HG03575 (cell line): Measurements from ENCODE around the gene LSM2.

Source experiments
- ATAC-seq: cut with Tn5 transposase; IDR thresholded peaks from one replicate; pipeline ENCODE4 v1.9.1; 2021; ENCODE audit not compliant: unreplicated experiment, insufficient number of reproducible peaks, low FRiP score; ENCODE audit errors: extremely low read depth

LSM2 gene

DNA sequence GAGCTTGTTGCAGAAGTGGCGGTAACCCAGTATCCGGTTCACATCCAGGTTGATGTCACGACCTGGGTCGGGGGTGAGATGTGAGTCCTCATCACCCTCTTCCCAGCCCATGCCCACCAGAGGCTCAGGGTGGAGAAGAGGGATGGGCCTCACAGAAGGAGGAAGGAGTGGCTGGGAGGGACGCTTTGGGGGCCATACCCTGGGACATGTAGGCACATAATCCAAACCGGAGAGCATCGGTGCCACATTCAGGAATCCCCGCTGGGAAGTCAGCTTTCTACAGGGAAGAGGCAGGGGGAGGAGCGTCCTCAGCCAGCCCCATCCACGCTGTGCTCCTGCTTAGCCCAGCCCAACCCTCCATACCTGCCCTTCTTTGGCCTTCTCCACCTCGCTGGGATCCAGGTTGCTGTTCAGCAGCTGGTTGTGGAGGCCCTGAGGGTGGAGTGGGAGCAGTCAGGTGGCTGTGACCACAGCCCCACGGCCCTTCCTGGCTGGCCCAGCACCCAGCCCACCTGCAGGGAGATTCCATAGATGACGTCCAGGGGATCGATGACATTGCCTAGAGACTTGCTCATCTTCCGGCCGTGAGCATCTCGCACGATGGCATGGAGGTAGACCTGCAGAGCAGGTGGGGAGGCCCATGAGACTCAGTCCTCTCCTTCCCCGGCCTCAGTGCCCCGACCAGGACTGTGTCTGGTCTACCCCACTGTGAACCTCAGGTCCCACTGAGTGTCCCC, 26.1 kb downstream of the LSM2 start:
- no peak for ATAC-seq

DNA sequence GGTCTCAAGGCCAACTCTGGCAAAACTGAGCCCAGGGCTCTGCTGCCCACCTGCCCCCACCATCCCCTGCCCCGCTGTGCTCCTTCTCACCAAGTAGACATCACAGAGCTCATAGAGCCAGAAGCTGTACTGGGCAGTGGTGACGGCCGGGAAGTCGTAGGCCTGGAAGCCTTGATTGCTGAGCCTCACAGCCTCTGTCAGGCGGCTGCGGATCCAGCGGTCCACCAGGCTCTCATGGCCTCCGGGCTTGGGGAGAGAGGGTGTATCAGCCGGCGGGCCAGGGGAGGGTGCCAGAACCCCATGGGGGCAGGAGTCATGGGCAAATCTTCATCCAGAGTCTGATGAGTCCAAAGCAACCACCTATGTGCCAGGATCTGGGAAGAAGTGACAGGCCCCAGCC, 26.9 kb downstream of the LSM2 start:
- no peak for ATAC-seq

DNA sequence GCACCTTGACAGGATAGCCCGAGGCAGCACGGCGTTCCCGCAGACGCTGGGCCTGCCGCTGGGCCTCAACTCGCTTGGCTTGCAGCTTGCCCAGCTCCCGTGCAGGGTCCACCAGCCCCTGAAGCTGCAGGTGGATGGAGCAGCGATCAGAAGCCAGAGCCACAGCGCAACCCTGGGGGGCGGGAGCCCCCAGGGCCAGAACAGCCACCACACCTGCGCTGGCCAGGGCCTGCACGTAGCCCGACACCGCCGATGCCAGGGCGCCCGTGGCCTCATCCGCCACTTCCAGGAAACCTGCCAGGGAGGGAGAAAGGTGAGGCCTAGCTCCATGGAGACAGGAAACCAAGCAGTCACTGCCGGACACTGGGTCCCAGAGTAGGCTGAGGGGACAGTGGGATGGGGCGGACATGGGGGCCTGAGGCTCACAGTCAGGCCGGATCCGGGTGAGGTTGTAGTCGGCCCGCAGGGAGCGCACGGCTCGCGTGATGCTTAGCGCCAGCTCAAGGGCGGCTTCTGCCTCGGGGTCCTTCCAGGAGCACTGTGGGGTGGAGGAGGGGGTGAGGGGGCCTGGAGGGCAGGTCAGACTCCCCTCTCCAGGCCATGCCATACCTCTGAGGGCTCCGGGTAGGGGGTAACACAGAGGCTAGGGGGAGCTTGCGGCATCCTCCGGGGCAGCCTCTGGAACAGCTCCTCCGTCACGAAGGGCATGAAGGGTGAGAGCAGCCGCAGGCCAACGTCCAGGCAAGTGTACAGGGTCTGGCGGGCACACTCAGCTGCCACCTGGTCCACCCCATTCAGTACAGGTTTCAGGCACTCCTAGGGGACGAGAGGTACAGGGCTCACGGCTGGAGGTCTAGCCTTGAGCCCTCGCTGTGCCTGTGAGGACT, 27.5 kb downstream of the LSM2 start:
- ATAC-seq: no peak

DNA sequence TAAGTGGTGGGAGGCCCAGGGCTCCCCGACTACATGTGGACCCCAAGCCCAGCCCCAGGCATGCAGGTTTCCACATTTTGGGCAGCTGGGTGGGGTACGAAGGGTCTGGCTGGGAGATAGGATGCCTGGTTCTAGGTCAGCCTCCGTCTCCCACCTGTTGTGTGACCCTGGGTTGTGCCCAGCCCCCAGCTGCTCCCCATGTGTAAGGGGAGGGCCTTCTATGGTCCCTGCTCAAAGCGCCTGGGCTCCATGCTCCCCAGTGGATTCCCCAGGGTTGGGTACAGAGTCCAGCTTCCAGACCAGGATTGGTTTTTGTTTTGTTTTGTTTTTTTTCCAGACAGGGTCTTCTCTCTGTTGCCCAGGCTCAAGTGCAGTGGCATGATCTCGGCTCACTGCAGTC, 28.6 kb downstream of the LSM2 start:
- ATAC-seq: no peak

DNA sequence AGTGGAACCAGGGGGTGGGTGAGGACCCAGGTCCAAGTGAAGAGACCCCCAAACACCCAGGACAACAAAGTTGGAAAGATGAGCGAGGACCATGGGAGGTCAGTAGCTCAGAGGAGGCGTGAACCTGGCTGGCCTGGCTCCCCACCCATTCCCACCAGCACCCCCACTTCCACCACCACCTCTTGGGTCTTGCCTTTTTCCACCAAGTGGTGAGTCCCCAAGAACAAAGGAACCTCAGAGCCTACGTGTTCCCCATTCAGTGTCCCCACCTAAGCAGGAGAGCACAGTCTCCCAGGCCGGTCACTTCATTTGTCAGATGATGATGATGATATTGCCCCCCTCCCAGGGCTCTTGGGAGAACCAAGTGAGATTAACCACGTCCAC, 29.1 kb downstream of the LSM2 start:
- ATAC-seq: no peak

DNA sequence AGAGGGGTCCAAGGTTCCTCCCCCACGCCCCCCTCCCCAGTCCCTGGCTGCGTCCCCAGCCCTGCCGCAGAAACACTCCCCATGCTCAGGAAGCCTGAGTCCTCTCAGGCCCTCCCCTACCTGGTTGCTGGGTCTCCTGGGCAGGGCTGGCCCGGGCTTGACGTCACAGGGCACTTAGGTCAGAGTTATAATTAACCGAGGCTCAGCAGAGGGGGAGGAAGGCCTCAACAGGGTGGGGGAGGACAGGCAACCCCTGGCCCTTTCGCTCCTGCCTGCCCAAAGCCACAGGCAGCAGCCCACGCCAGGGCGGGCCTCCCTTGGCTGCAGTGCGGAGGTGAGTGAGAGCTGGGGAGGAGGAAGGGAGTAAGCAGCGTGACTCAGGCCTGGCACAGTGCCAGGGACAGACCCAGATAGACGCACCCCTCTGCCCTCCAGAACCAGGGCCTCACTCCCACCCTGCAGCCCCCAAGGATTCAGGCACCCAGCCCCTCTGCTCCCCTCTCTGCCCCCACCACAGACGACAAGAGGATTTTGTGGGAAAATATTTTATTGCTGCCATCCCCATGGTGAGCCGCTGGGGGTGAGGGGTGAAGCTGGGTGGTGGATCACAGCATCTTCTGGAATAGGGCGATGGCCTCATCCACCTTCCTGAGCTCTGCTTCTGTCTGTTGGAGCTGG, 29.6 kb downstream of the LSM2 start, which contains the start of gene VWA7:
TSS of gene VWA7 (minus strand) at position 340 of the 678 bp plus-strand sequence. CDS start 549 bp downstream, outside the sequence.
- ATAC-seq: no peak

DNA sequence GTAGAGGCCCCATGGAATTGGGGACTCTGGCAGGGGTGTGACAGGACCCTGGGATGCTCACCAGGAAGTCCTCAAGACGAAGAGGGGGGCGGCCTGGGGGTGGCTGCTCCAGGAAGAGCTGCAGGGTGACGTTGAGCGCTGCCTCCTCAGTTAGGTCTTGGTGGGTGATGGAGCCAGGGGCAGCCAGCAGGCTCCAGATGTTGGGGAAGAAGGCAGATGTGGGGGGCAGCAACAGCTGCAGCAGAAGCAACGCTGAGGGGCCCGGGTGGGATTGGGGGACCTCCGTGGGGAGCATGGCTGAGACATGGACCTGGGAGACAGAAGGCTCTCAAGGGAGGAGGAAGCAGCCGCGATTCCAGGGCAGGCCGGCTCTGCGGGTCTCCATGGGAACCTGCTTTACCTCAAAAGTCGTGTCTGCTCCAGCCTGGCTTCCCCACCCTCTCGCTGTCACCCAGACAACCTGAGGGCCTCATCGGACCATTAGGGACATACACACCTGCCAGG, 30.2 kb downstream of the LSM2 start:
- ATAC-seq: no peak

DNA sequence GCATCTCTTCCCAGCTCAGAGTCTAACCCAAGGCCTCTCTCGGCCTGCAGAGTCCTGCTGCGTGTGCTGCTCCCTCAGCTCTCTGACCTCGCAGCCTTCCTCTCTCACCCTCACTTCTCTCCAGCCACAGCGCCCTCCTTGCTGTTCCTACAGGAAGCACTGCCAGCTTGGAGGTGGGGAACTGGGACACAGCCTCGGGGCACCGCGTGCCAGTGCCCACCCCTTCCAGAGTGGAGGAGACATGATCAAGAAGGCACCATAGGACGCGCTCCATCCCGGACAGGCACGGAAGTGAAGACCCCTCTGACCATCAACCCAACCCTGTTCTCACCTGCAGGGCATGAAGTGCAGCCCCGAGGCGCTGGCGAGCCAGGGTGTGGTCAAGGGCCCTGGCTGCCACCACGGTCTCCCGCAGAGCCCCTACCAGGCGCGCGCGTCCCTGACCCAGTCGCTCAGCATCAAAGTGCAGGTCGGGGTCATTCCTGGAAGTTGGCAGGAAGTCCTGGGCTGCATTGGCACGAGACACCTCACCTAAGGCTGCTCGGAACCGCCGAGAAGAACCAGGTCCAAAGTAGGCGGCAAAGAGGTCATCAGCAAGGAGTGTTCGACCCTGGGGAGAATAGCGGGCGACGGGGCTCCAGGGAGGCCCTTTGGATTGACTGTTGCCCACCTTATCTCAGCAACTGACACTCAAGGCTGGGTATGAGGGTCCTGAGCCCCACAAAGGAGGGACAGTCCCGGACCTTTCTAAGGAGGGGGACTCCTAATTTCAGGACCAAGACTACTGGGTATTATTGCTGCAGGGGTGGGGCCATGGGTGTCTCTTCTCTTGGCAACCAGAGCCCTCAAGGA, 30.9 kb downstream of the LSM2 start:
- no peak for ATAC-seq

DNA sequence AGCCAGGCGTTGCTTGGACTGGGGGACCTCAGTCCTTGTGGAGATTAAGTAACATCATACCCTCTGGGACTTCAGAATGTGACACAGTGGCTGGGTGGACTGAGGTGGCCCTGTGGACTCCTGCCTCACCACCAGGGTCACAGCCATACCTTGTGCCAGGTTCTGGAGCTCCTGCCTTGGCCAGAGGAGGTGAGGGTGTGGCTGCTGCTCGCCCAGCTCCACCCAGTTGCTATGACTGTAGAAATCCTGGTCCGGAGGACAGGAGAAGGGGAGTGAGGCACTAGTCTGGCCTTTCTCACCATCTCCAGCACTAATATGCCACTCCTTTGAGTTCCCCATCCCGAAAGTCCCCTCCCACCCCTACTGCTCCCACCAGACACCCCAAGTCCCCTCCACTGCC, 31.6 kb downstream of the LSM2 start:
- no peak for ATAC-seq

DNA sequence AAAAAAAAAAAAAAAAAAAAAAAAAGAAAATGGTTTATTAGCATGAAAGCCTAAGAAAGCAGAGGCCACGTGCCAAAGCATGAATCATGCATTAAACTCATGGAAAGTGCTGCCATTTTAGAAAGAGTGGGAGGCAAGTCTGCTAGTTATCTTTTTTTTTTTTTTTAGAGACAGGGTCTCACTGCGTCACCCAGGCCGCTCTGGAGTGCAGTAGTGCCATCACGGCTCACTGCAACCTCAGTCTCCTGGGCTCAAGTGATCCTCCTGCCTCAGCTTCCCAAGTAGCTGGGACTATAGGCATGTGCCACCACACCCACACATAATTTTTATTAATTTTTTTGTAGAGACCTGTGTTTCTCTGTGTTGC, 34.8 kb downstream of the LSM2 start:
- ATAC-seq: no peak

DNA sequence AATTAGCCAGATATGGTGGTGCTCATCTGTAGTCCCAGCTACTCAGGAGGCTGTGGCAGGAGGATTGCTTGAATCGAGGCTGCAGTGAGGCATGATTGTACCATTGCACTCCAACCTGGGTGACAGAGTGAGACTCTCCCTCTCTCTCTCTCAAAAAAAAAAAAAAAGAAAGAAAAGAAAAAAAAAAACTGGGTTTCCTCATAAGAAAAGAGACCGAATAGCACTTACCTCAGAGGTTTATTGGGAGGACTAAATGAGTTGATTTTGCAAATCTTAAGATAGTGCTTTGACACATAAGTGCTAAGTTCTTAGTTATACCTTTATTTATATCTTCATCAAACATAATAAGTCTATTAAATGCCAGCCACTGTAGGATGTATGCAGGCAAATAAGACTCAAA, 35.9 kb downstream of the LSM2 start:
- no peak for ATAC-seq

DNA sequence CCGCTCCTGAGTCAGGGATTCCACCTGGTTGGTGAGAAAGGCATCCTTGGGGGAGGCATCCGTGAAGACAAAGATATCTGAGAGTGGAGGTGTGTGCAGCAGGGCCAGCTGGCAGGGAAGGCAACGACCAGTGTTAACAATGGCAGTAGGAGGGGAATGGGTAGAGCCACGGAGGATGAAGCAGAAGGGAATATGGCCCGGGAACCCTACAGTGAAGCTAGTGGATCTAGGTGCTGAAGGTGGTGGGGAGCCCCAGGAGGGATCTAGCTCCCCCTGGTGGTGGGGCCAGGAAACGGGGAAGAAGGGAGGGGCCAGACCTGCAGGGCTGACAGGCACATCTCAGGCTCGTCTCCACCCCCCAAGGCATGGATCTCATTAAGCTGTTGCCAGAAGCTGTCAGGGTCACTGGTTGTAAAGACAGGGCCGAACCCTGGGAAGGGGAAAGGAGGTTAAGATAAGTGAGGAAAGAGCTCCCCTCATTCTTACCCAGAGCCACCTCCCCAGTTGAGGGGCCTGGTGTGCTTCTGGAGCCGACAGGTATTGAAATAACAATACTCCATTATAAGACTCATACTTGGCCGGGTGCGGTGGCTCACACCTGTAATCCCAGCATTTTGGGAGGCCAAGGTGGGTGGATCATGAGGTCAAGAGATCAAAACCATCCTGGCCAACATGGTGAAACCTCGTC, 36.9 kb downstream of the LSM2 start:
- no peak for ATAC-seq

DNA sequence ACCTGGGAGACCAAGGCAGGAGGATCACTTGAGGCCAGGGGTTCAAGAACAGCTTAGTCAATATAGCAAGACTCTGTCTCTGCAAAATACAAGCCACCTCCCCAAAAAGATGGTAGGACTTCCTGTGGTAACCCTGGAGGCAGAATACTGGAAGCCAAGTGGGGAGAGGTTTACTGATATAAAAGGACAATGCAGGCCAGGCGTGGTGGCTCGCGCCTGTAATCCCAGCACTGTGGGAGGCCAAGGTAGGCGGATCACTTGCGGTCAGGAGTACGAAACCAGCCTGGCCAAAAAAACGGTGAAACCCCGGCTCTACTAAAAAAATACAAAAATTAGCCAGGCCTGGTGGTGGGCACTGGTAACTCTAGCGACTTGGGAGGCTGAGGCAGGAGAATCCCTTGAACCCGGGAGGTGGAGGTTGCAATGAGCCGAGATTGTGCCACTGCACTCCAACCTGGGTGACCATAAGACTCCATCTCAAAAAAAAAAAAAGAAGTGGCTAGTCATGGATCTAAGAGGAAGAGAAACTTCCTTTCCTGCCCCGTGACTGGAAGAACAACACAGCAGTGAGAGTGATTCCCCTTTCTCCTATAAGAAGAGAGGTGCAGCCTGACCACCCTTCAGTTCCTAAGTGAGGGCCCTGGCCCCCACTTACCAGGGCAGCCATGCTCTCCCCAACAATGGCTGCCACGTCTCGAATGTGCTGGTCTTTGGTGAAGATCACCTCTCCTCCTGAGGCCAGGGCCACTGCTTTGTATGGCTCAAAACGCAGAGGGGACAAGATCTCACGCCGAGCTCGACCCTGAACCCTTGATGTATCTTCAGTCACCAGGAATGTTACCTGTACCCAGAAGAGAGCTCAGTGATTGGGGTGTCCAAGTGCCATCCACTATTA, 38.2 kb downstream of the LSM2 start:
- ATAC-seq: no peak

DNA sequence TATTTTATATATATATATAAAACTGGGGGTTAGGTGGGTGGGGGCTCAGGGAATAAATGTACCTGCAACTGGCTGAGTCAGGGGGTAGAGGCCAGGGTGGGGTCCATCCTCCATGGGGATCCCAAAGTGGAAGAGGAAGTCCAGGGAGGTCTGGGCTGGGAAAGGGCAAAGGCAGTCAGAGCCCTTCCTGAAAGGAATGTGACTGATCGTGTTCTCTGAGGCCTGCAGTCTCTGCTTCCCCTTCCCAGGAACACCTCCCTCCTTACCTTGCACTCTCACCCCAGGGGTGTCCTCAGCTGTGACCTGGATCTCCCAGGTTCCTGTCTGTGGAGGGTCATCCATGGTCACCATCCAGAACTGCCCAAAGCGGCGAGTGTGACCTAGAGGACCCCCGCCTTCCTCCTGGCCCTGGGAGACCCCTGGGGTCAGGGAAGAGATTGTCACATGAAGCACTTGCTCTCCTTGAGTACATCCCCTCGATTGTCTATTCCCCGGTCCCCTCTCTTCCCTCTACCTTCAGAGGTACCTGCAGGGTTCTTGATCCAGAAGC, 39.6 kb downstream of the LSM2 start:
- no peak for ATAC-seq

DNA sequence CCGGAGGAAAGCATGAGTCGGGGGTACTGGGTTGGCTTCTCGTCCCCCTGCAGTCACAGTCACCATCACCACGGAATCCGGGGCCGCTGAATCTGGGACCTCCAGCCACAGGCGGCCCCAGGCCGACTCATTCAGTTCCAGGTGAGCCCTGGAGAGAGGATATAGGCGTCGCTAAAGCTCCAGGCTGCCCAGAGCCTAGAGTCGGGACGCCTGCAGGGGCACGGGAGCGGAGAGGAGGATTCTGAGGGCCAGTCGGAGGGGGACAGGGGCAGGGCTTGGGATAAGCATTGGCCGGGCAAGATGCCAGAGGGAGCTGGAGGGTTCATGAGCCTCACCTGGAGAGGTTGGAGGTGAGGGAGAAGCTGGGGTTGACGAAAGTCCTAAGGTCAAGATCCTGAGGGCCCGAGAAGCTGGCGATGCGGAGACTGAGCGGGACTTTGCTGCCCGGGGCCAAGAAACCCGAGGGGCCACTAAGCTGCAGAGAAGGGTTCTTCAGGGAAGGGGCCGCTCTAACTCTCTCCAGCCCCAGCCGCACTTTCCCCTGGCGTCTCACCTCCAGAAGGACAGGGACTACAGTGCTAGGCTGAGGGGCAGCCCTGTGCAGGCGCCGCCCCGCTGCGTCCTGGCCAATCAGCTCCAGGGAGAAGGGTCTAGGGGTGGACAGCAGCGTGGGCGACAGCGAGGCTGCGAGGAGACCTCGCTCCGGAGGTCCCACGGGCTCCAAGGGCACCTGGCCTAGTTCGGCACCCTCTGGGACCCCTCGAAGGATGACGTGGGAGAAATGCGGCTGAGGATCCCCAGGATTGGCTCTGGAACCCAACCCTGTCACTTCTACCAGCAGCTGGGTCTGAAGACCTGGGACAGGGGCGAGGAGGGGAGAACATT, 40.6 kb downstream of the LSM2 start:
- no peak for ATAC-seq

DNA sequence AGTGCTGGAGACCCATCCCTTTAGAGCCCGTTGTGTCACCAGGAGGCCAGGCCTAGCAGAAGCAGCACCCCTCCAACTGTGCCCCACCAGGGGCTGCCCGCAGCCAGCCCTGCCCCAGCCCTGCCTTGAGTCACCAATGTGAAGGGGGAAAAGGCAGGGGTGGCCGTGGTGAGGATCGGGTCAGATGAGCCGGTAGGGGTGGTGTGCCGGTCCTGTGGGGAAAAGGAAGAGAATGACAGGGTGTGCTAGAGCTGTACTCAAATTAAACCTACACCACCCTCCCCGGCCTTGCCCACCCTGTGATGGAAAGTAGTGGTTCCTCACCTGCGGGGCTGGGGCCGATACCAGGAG, 41.2 kb downstream of the LSM2 start:
- ATAC-seq: no peak
